Stimulated activated CD4-positive, alpha-beta T cell treated with anti-CD3 and anti-CD28 coated beads, Interleukin-12 subunit alpha, Interleukin-12 subunit beta, amount 100 ng/mL, for 4 hours (primary cell): Measurements from ENCODE around the gene UMODL1.

Source experiments
- DNase-seq: peaks from one replicate; pipeline ENCODE4 v3.0.0-alpha.2; 2020

UMODL1 gene

GRCh38 chr21:42140196-42140934 is 69.2 kb downstream of the UMODL1 start:
- no peak for DNase-seq

DNA sequence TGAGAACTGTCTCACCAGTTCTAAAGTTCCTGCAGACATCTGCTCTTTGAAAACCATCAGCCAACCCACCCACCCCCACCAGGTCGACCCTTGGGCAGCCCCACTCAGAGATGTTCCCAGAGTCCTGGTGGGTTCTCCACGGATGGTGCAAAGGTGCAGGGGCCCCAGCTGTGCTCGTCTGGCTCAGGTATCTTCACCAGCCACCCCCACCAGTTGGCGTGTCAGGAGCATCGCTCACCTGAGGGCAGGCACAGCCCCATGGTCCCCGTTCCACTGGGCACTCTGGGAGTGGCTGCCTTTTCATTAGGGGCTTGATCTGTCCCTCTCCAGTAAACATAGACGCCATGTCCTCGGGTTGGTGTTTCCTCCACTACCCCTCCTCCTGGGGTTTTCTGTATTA is 70.5 kb downstream of the UMODL1 start:
- DNase-seq, result no peak

- DNase-seq, result no peak
Measured at GRCh38 chr21:42142141-42142540, 71.0 kb downstream of the UMODL1 start.

DNA sequence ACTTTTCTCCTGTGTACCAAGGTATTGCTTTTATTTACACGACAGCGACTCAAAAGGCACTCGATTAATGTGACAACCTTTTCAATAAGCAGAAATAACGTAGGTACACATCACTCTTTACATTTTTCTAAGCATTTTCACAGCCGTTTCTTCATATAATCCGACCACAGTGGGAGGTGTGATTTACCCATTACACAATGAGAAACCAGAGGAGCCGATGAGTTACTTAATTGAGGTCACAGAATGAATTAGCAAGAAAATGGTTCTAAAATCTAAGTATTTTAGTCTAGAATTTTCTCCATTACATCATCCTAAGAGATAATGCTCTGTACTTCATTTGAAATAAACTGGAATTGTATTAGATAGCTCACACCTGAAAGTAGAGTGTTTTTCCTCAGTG is 71.5 kb downstream of the UMODL1 start:
- DNase-seq, result no peak

DNA sequence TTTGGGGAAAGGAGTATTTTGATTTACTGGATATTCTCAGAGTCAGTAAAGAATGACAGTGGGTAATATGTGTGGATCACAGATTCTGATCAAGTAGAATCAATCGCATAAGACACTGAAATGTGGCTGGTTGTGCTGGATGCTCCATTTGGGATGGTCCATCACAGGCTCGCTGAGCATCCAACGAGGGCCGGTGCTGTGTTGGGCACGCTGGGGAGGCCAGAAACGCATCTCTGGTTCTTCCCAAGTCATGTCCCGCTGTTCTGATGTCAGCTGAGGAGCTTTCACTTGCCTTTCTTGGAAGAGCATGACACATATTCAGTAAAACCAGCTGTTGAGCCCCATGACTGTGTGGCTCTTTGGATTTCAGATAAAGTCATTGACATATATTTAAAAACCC is 72.0 kb downstream of the UMODL1 start:
- DNase-seq, result no peak

- DNase-seq, result no peak
Measured at GRCh38 chr21:42144221-42144620, 73.1 kb downstream of the UMODL1 start.

DNA sequence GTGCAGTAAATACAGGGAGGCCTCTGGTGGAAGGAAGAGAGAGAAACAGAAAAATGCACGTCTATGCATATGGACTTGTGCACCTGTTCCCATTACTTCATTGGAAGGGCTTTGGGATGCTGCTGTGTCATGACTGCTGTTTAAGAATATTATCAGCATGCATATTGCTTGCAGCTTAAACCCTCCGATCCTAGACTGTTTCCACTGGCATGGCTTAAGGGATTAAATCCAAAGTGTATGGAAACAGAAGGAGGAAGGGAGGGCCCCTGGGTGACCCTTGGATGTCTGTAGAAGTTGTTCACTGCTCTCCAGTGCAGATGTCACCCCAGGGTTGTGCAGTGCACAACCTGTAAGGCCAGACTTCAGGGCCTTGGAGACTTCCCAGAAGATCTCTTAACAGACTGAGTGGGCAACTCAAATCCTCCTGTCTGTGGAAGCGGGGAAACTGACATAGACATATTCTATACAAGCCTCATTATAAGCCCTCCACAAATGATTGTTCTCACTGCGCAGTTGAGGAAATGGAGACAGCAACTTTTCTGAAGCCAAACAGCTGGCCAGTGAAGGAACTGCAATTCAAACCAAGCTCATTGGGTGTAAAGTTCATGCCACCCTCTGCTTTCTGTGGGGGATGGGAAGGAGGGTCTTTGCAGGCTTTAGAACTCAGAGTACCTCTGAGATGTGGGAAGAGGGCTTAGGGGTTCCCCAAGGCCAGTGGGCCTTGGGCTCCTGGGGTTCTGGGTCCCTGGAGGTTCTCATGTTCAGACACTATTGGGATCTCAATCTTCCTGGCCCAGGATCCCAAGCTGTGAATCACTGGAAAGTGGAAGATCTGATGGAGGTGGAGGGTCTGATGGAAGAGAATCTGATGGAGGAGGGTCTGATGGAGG is 73.8 kb downstream of the UMODL1 start:
- DNase-seq, result no peak

- DNase-seq, result peak; percentile 54
Measured at GRCh38 chr21:42145569-42146272, 74.6 kb downstream of the UMODL1 start.

DNA sequence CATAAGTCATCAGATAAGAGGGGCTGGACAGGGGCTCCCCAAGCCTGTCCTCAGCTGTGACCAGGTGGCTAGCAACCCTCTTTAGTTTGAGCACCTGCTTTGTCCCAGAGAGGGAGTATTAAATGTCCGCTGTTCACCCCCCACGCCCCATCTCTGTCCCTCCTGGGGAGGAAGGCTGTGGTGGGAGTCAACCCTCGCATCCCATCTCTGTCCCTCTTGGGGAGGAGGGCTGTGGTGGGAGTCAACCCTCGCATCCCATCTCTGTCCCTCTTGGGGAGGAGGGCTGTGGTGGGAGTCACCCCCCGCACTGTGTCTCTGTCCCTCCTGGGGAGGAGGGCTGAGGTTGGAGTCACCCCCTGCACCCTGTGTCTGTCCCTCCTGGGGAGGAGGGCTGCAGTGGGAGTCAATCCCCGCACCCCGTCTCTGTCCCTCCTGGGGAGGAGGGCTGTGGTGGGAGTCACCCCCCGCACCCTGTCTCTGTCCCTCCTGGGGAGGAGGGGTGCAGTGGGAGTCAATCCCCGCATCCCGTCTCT is 75.2 kb downstream of the UMODL1 start:
- DNase-seq, result no peak

DNA sequence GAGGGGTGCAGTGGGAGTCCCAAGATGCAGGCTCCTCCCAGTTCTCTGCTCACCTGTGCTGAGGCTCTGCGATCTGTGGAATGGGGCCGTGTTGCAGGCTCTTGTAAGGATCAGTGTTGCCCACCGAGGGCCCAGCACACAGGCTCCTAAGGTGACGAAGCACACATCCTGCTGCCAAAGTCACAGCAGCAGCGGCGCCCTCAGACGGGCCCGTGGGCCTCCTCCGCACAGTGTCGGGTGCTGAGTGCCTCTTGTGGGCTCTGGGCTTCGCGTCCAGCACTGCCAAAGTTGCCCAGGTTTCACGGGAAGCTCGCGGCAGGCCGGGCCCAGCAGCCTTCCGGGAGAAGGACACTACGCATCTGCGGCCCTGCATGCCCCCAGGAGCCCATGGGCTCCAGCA is 75.7 kb downstream of the UMODL1 start:
- no peak for DNase-seq

DNA sequence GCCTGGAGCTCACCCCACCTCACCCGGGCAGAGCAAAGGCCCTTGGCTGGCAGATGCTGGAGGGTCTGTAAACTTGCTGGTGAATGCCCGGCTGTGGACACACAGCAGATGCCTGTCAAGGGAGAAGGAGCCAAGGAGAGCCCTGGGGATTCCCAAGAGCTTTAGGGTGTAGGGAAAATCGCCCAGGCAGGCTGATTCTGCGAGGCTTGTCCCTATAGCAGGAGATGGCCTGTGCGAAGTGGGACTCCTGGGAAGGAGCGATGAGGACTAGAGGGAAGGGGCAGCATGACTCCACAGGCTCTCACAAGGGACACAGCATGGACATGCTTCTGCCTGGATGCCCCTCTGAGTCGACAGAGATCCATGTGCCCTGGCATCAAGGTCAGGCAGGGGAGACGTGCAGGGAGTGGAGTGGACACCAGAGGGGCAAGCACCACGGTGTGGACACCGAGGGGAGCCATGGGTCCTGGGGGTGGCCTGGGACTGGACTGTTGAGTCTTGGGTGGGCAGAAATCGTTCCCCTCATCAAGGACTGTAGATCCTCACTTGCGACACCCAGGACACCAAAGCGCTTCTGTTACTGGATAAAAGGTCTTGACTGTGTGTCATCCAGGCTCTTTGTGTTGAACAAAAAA is 76.4 kb downstream of the UMODL1 start:
- no peak for DNase-seq

DNA sequence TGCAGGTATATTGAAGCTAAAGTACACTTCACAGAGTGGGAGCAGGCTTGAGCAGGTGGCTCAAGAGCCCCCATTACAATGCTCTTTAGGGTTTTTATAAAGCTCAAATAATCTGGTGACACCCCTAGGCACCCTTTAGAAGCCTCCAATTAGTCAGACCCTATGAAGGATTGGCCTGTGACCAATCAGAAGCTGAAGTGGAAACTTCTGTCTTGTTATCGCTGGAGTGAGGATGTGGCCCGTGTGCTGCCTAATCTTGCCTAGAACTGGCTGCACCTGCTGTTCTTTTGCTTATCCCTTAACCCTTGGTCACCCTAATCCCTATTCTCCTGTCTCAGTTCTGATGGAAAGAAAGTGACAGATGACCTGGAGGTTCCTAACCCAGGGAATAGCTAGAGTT is 77.0 kb downstream of the UMODL1 start:
- DNase-seq, result no peak

DNA sequence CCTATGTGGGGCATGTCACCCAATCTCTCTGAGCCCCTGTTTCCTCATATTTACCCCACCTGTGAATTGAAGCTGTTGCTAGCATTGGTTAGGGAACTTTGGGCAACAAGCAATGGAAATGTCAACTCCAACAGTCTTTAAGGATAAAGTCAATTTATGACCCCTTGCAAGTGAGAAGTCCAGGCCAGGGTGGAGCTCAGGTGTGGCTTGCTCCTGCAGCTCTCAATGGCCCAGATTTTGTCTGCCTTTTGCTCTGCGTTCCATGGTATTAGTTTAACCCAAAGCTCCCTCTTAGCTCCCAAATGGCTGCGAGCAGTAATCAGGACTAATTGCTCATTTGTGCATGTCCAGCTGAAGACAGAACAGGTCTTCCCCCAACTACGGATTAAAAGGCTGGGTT is 77.5 kb downstream of the UMODL1 start:
- no peak for DNase-seq

- no peak for DNase-seq
Measured at GRCh38 chr21:42149656-42150473, 78.7 kb downstream of the UMODL1 start.

DNA sequence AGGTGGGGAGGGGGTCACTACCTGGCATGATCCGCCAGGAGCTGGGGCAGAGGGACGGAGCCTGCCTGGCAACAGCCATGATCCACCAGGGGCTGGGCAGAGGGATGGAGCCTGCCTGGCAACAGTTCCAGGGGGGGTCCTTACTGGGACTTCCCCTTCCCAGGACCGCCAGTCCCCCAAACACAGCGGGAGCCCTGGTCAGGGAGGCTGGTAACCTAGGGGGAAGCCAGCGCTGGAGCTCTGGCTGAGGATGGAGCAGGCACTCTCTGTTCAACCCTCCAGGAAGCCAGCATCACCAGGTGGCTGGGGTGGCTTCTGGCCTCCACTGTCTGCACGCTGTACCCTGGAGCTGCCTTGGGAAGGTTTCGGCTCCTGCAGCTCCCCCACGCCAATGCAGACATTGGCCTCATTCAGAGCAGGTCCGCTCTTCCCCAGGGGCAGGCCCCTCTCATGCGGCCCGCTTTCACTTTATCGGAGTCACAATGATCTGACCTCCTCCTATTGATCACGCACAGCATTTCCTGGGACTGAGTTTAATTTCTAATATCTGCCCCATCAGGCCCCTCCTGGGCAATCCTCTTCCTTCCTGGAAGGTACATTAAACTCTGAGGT is 79.5 kb downstream of the UMODL1 start:
- DNase-seq, result no peak

DNA sequence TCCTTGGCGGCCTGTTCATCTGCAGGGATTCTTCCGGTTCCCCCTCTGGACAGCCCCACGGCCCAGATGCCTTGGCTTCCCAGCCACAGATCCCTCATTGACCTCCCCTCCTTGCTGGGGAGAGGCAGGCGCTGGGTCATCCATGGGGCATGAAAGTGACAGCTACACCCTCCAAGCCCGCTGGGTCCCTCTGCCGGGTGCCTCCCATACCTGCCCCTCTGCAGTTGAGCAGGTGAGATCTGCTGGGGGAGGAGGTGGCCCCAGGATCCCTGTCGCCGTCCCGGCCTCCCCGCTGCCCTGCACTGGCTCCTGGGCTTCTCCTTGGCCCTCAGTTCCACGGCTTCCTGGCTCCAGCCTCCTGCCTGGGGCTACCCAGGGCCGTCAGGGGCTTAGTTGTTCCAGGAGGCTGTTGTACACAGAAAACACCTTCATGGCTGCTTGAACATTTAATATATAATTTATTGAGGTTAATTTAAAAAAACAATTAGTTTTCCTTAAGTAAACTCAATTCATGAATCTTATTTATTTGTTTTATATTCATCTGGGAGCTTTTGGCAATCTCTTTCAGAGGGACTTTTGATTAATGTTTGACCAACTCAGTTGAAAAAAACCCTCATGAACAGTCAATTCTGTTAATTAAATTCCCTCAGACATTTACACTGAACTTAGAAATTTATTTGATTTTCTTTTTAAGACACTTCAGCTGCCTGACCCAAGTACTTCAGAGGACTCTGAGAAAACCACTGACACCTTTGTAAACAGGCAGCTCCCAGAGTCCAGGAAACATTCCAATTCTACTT is 80.2 kb downstream of the UMODL1 start:
- no peak for DNase-seq

DNA sequence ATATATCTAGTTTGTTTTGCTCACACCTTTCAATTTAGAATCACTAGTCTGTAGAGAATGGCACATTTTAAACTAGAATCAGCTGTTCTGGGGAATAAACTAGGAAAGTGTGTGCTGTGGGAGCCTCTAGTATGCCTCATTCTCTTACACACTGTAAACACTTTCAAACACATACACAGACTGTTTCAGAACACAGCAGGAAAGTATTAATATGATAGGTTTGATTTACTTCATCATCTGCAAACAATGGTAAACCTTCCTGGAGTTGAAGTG is 80.8 kb downstream of the UMODL1 start:
- no peak for DNase-seq

DNA sequence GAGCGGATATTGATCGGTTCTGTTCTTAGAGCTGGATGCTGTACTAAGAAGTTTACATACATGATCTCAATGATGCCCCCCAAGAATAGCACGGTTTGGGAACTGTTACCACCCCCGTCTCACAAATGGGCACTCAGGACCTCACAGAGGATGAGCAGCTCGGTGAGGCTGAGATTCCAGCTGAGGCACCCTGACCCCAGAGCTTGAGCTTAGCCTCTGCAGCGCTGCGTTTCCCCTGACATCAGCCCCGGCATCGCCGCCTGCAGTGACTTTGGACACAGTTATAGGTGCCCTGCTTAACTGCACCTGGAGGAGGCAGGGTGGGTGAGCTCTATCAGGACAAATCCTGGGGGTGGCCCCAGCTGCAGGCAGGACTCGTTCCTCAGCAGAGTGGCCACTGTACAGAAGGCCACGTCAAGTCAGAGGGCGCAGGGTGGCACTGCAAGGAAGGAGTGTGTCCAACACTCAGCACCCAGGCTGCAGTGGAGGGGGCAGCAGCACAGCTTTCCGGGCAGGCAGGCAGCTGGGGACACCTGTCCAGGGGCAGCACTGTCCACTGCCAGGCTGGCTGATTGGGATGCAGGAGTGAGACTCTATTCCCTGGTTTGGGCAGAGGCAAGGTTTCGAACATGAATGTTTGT is 82.0 kb downstream of the UMODL1 start:
- DNase-seq, result no peak

DNA sequence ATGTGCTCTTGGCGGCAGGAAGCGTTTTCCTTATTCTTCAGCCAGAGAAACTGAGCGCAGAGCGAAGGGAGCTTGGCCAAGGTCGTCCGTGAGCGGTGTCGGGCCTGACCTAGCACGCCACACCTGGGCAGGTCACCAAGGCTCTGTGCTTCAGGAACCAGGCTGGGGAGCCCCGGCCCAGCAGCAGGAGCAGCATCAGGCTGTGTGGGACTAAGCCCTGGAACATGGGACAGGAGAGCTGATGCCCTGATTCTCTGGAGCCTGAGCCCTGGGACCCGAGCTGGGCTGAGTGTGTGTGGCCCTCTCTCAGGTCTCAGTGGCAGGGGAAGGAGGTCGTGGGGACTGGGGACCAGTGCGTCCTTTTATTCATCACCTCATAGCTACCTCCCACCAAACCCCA is 82.6 kb downstream of the UMODL1 start:
- DNase-seq, result no peak
